GM21717 (cell line): ENCODE data around the gene NTNG1.
"Not testable (repeated sequence)": the region's sequence is repeated elsewhere in the genome, so short reads cannot be mapped to it uniquely, and the experiment has no call there.

Source experiments
- ATAC-seq: cut with Tn5 transposase; IDR thresholded peaks from one replicate; pipeline ENCODE4 v1.9.1; 2021; ENCODE audit warnings: mild to moderate bottlenecking, moderate library complexity; ENCODE audit not compliant: unreplicated experiment

The NTNG1 gene

DNA sequence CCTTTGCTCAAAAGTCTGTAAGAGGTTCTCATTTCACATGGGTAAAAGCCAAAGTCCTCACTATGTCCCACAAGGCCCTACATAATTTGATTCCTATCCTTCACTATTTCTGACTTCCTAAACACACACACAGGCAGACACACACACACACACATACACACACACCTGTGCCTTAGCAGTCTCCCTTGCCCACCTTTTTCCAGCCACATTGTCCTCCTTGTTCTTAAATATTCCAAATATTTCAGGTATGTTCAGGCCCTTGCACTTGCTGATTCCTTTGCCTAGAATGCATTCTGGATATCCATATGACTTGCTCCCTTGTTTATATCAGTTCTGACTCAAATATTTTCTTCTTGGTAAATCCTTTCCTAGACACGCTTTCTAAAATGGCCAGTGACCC lies 54.6 kb downstream of the NTNG1 start:
- no peak for ATAC-seq

- peak; percentile 86 for ATAC-seq
Observed at GRCh38 chr1:107196973-107197562, 56.2 kb downstream of the NTNG1 start.

DNA sequence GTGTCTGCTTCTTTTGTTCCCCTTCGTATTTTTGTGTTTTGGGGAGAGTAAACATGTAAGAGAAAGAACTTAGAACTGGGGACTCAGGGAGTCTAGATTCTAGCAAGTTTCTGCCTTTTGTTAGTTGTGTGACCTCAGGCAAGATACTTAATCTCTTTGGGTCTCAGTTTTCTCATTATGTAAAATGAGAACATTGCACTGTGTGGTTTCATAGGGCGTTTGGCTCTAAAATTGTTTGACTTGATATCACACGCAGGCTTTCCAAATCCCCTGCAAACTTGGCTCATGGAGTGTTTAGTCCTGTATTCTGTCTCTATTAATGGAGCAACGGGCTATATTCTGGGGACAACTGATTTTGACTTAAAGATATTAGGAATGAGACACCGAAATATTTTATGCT lies 57.7 kb downstream of the NTNG1 start:
- no peak for ATAC-seq

GRCh38 chr1:107200631-107201030 lies 59.8 kb downstream of the NTNG1 start:
- ATAC-seq = no peak

DNA sequence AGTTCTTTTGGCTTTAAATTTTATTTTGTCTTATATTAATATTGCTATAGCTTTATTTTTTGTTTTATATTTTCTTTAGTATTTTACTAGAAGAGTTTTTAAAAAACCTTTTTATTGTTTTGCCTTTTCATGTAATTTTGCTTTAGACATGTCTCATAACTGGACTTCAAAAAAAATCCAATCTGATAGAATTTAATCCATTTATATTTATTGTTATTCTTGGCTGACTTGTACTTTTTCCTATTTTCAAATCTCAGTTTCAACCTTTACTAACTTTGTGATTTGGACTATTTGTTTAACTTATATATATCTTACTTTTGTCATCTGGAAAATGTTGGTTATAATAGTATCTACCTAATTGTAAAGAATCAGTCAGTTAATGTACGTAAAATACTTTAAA lies 61.2 kb downstream of the NTNG1 start:
- no peak for ATAC-seq

DNA sequence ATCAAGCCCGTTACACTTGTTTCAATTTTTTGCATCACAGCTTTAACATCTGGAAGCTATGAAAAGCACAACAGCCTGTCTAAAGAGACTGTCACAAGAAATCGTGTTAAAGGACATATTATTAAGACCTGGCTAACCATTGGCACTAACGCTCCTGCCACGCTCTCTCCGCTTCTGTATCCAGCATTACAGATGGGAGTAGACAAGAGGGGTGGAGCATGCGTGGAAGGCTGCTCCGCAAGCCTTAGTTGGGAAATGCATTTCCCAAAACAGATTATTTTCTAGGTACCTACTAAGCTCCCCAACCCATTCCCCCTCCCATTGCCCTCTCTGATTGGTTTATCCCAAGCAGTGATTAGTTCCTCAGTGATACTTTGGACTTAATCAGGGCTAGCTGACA lies 72.4 kb downstream of the NTNG1 start:
- no peak for ATAC-seq

GRCh38 chr1:107220036-107220435 lies 79.2 kb downstream of the NTNG1 start:
- no peak for ATAC-seq

- no peak for ATAC-seq
Observed at GRCh38 chr1:107225706-107226105, 84.9 kb downstream of the NTNG1 start.

GRCh38 chr1:107228704-107229371 lies 88.0 kb downstream of the NTNG1 start:
- no peak for ATAC-seq

GRCh38 chr1:107229711-107230110 lies 88.9 kb downstream of the NTNG1 start:
- ATAC-seq = no peak

- no peak for ATAC-seq
Observed at GRCh38 chr1:107230121-107230520, 89.3 kb downstream of the NTNG1 start.

GRCh38 chr1:107231291-107231690 lies 90.5 kb downstream of the NTNG1 start:
- no peak for ATAC-seq

DNA sequence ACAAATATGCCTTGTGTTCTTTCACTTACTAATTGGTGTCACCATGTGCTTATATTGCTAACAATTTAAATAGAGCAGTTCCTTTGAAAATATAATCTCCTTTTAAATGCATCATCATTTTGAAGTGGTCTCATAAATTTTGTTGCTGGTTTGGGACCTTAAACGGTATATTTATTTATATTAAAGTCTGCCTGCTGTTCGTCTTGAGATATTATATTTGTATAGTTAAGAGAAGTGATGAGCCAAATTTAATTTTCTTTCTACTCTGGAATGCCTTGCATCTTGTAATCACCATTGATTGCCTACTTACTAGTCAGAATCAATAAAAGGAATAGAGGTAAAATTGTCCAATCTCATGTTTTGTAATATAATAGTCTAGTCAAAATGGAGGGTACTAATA lies 91.6 kb downstream of the NTNG1 start:
- no peak for ATAC-seq

GRCh38 chr1:107236760-107237159 lies 95.9 kb downstream of the NTNG1 start:
- ATAC-seq = not testable (repeated sequence)

- ATAC-seq = no peak
Observed at GRCh38 chr1:107243461-107243860, 102.6 kb downstream of the NTNG1 start.

GRCh38 chr1:107244709-107245500 lies 104.1 kb downstream of the NTNG1 start:
- no peak for ATAC-seq

DNA sequence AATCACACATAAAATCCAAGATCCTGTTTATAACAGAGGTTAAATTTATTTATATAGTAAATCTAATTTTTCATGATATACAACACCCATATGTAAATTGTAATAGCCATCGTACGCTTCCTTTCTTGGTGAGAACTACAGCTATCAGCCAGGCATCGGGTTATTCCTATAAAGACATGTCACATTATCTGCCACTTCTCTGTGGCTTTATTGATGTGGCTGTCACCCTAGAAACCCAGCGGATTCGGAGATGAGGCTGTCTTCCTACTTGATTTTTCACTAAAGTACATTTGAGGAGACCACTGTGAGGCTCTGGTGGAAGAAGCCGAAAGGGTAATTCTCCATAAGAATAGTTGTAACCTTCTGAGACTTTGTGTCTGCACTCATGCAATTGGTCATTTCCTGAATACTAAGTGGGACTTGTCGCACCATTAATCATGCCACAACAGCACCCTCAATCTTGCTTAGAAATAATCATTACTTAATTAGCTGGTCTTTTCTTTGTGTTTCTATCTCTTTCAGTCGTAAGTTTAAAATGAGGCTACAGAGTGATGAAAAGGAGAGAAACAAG lies 106.0 kb downstream of the NTNG1 start:
- peak; percentile 62 for ATAC-seq

- ATAC-seq = peak; percentile 28
Observed at GRCh38 chr1:107247679-107248078, 106.8 kb downstream of the NTNG1 start.

- ATAC-seq = peak; percentile 50
Observed at GRCh38 chr1:107250169-107250568, 109.3 kb downstream of the NTNG1 start.

- no peak for ATAC-seq
Observed at GRCh38 chr1:107251083-107251482, 110.2 kb downstream of the NTNG1 start.

GRCh38 chr1:107251839-107252238 lies 111.0 kb downstream of the NTNG1 start:
- ATAC-seq = no peak

- no peak for ATAC-seq
Observed at GRCh38 chr1:107252271-107252670, 111.4 kb downstream of the NTNG1 start.
